HFFc6 (cell line): Measurements from ENCODE around the gene PCDHB13. TPM values are rescaled to one million over a fixed set of nuclear protein-coding genes. Genes with fewer than 3 reads are reported as not detected.
A peak's percentile ranks its signal among the peaks of the same experiment; 100 is the strongest.
"Not testable (repeated sequence)": the region's sequence is repeated elsewhere in the genome, so short reads cannot be mapped to it uniquely, and the experiment has no call there.

Experiments used
- DNase-seq: peaks from one replicate; pipeline ENCODE4 v3.0.0-alpha.2; 2018
- H3K27ac Mint-ChIP-seq: 2 replicates; pipeline ENCODE4 v1.8.0; 2020; ENCODE audit warnings: mild to moderate bottlenecking, mixed read lengths
- H3K27me3 Mint-ChIP-seq: 2 replicates; pipeline ENCODE4 v1.8.0; 2021; ENCODE audit warnings: mild to moderate bottlenecking, moderate library complexity, mixed read lengths; ENCODE audit not compliant: insufficient read depth
- H3K36me3 Mint-ChIP-seq: 2 replicates; pipeline ENCODE4 v1.8.0; 2021; ENCODE audit warnings: low read depth, mixed read lengths
- H3K4me1 Mint-ChIP-seq: 2 replicates; pipeline ENCODE4 v1.8.0; 2020; ENCODE audit warnings: low read depth, mixed read lengths
- H3K4me3 Mint-ChIP-seq: 2 replicates; pipeline ENCODE4 v1.8.0; 2020; ENCODE audit warnings: mild to moderate bottlenecking, moderate library complexity, mixed read lengths
- H3K9me3 Mint-ChIP-seq: 2 replicates; pipeline ENCODE4 v1.8.0; 2020; ENCODE audit warnings: mild to moderate bottlenecking, mixed read lengths
- CTCF ChIP-seq: fragments of 200-600 bp; sonication (generic); IDR thresholded peaks from 2 replicates; pipeline ENCODE4 v1.5.0; 2021; ENCODE audit warnings: antibody characterized with exemption, mild to moderate bottlenecking
- total RNA-seq, 6 experiments: library from RNA; stranded (reverse); fragmentation: NEBNext Ultra II Directional; extraction: Animal tissue kit (Norgen Biotek cat#: 25700); gene quantifications; 2 replicates in 1 of 6; 3 replicates in 5 of 6; pipeline ENCODE4 v1.2.3, GENCODE V29; 2021

PCDHB13 gene
- total RNA-seq, 6 experiments from 2014 or later = 3.0 to 4.5 (median 3.8) TPM

- TF ChIP-seq CTCF = peak; percentile 77
- Mint-ChIP-seq H3K9me3 (peaks cover 31% of the 10 kb centered on the region), H3K27ac (no peak within 1 kb of the TSS; the same call in 1 of the 2 replicates)
Measured at GRCh38 chr5:141223112-141223783, 9.5 kb downstream of the PCDHB13 start, which contains the start of gene PCDHB14. Gene PCDHB14 (plus strand): TSS chr5:141223343. CDS start chr5:141223506, 163 bp downstream.

GRCh38 chr5:141224844-141225243 is 11.1 kb downstream of the PCDHB13 start:
- H3K4me3 Mint-ChIP-seq = peak overlapping the region; percentile 34; the same call in 1 of the 2 replicates
- not testable (repeated sequence) for H3K36me3 Mint-ChIP-seq, DNase-seq, H3K27me3 Mint-ChIP-seq, H3K27ac Mint-ChIP-seq
- peaks cover 12% of the 10 kb centered on the region for H3K4me1 Mint-ChIP-seq
- peaks cover 20% of the 10 kb centered on the region for H3K9me3 Mint-ChIP-seq

More at GRCh38 chr5:141223112-141223783, 9.5 kb downstream of the PCDHB13 start, which contains the start of gene PCDHB14:
- H3K4me1 Mint-ChIP-seq = peaks cover 12% of the 10 kb centered on the region
- peak; percentile 62 for DNase-seq
- H3K4me3 Mint-ChIP-seq = peak within 1 kb of the TSS; percentile 90
- peaks cover 9% of the 10 kb centered on the region; the same call in 1 of the 2 replicates for H3K36me3 Mint-ChIP-seq
- peaks cover 6% of the 10 kb centered on the region for H3K27me3 Mint-ChIP-seq

GRCh38 chr5:141225421-141225820 is 11.7 kb downstream of the PCDHB13 start:
- Mint-ChIP-seq H3K9me3 (peaks cover 16% of the 10 kb centered on the region), H3K4me1 (peaks cover 12% of the 10 kb centered on the region)
- DNase-seq, H3K27ac Mint-ChIP-seq, H3K27me3 Mint-ChIP-seq, H3K36me3 Mint-ChIP-seq, H3K4me3 Mint-ChIP-seq: not testable (repeated sequence)

- Mint-ChIP-seq H3K9me3 (peaks cover 41% of the 10 kb centered on the region), H3K4me1 (no peaks in the 10 kb centered on the region), H3K4me3 (peak overlapping the region; percentile 88), H3K36me3 (peaks cover 11% of the 10 kb centered on the region), H3K27me3 (peaks cover 5% of the 10 kb centered on the region), H3K27ac (peak overlapping the region; percentile 35)
- peak; percentile 9 for DNase-seq
- TF ChIP-seq CTCF = peak; percentile 78
Measured at GRCh38 chr5:141234109-141234667, 20.5 kb downstream of the PCDHB13 start.

GRCh38 chr5:141235922-141236321 is 22.2 kb downstream of the PCDHB13 start:
- peaks cover 58% of the 10 kb centered on the region for H3K9me3 Mint-ChIP-seq
- peaks cover 17% of the 10 kb centered on the region for H3K36me3 Mint-ChIP-seq
- H3K27ac Mint-ChIP-seq, H3K4me3 Mint-ChIP-seq, H3K4me1 Mint-ChIP-seq, H3K27me3 Mint-ChIP-seq, DNase-seq: not testable (repeated sequence)

GRCh38 chr5:141236516-141237313 is 23.0 kb downstream of the PCDHB13 start:
- H3K27me3 Mint-ChIP-seq = peaks cover 8% of the 10 kb centered on the region
- peaks cover 56% of the 10 kb centered on the region for H3K9me3 Mint-ChIP-seq
- H3K4me1 Mint-ChIP-seq = no peaks in the 10 kb centered on the region
- no peak for DNase-seq
- peaks cover 20% of the 10 kb centered on the region for H3K36me3 Mint-ChIP-seq
- no peak for TF ChIP-seq CTCF
- no peak overlapping the region for H3K27ac Mint-ChIP-seq
- no peak overlapping the region for H3K4me3 Mint-ChIP-seq
